Pancreas (tissue), 10 donors: ENCODE results near the gene LRRC47. TPM values are rescaled to one million over a fixed set of nuclear protein-coding genes. Genes with fewer than 3 reads are reported as not detected.

Source experiments
- ATAC-seq, 4 donors: fragments of 200-7000 bp; cut with Tn5 transposase; one replicate each; pipeline versions ENCODE4 v1.8.0 to v1.9.1; 2020; ENCODE audit warnings: mild to moderate bottlenecking in 4 of 4, moderate library complexity in 4 of 4
- DNase-seq, 6 donors: peaks; one replicate each; pipeline ENCODE4 v3.0.0-alpha.2; 2020
- FAIRE-seq: peaks from 2 replicates; lab custom pipeline; 2012; peaks lifted over from hg19 to GRCh38; lab: Jason Lieb, UNC
- H3K27ac ChIP-seq, 4 donors: fragments of 200-600 bp; sonication (generic); 1 replicate in 3 of 4; 2 replicates in 1 of 4; pipeline versions ENCODE4 v1.5.0 to v1.8.0; 2020
- H3K27me3 ChIP-seq, 4 donors: fragments of 200-600 bp; one replicate each; pipeline ENCODE4 v1.8.0; 2021
- H3K36me3 ChIP-seq, 3 donors: fragments of 200-600 bp; sonication (generic) in 1 of 3; one replicate each; pipeline versions ENCODE4 v1.5.0 to v1.8.0; 2020 to 2021
- H3K4me1 ChIP-seq, 3 donors: fragments of 200-600 bp; one replicate each; pipeline ENCODE4 v1.8.0; 2021
- H3K4me3 ChIP-seq, 4 donors: fragments of 200-600 bp; sonication (generic) in 2 of 4; one replicate each; pipeline versions ENCODE4 v1.5.0 to v1.8.0; 2020 to 2021
- H3K9me3 ChIP-seq, 4 donors: fragments of 200-600 bp; one replicate each; pipeline ENCODE4 v1.8.0; 2021
- CTCF ChIP-seq, 4 donors: fragments of 200-600 bp; sonication (generic) in 3 of 4; IDR thresholded peaks; one replicate each; pipeline versions ENCODE4 v1.5.0 to v1.8.0; 2021; ENCODE audit warnings: antibody characterized with exemption in 4 of 4
- WGBS, 2 donors: extraction: QIAGEN DNeasy Blood & Tissue Kit; methylation state at CpG; one replicate each; pipeline ENCODE4 v1.1.7; 2013; 5-methylcytosine and 5-hydroxymethylcytosine counted together
- intact Hi-C, 3 donors: fragments of 100-400 bp; cut with DNase I; formaldehyde crosslinking; loops; one replicate each; pipeline versions ENCODE4 v1.11.1 to v1.14.2; 2022
- polyA plus RNA-seq, 2 donors: library from polyadenylated mRNA; stranded (reverse); fragments of 200-250 nt; gene quantifications; one replicate each; pipeline ENCODE4 v1.2.3, GENCODE V29; 2013
- total RNA-seq, 6 donors: library from RNA; stranded (reverse); fragmentation: NEBNext Ultra II Directional in 4 of 6; extraction: Animal tissue kit (Norgen Biotek cat#: 25700) in 4 of 6; gene quantifications; one replicate each; pipeline versions ENCODE4 v1.2.1 to v1.2.4, GENCODE V29; 2021 to 2023
- donor health status: healthy with polysubstance abuse.
- donor health status: DM: no; HTN: no; CAD: no; lungs with moderate emphysema.
- donor health status: DM: no; HTN: no; CAD: no.
- donor health status: control.
- donor health status: control.
- donor health status: Bipolar disorder and iron deficiency.
- donor health status: DM: yes; HTN: yes; CAD: no.
- donor health status: DM: no; HTN: no; CAD: no.
- donor health status: DM: no; HTN: no; CAD: no.
- donor health status: DM: yes; HTN: yes; CAD: no.

LRRC47 gene
- total and polyA plus RNA-seq, 8 donors = 15.7 to 34.3 (median 25.7) TPM

GRCh38 chr1:3745590-3746381, 50.5 kb downstream of the LRRC47 start:
- FAIRE-seq (no peak), DNase-seq (peak in 3 of 6 donors; percentile 26 to 59 (median 48)), ATAC-seq (no peak)
- H3K4me3 ChIP-seq = peak overlapping the region in 2 of 4 donors; percentile 80 to 95
- 77 to 80% methylated on average over 25 of the region's 25 CpGs for WGBS, 2 donors
- intact Hi-C loops = no loop called here
- H3K27ac ChIP-seq = no peak overlapping the region
- H3K4me1 ChIP-seq = peaks cover 0 to 6% (median 0%) of the 10 kb centered on the region in 3 donors
- H3K27me3 ChIP-seq = no peaks in the 10 kb centered on the region
- H3K9me3 ChIP-seq = no peaks in the 10 kb centered on the region
- peaks cover 0 to 6% (median 0%) of the 10 kb centered on the region in 3 donors for H3K36me3 ChIP-seq
- TF ChIP-seq CTCF (IDR thresholded peaks at IDR 0.05) = no peak

GRCh38 chr1:3745071-3745470, 51.2 kb downstream of the LRRC47 start:
- Histone ChIP-seq H3K36me3 (peaks cover 0 to 6% (median 0%) of the 10 kb centered on the region in 3 donors), H3K4me1 (peaks cover 0 to 6% (median 0%) of the 10 kb centered on the region in 3 donors), H3K9me3 (no peaks in the 10 kb centered on the region), H3K27ac (no peak overlapping the region), H3K4me3 (no peak overlapping the region), H3K27me3 (no peaks in the 10 kb centered on the region)
- DNase-seq (peak in 3 of 6 donors; percentile 17 to 37 (median 35)), ATAC-seq (no peak), FAIRE-seq (no peak)
- TF ChIP-seq CTCF (IDR thresholded peaks at IDR 0.05) = no peak
- intact Hi-C loops = no loop called here
- 93 to 94% methylated on average over 12 of the region's 12 CpGs for WGBS, 2 donors

DNA sequence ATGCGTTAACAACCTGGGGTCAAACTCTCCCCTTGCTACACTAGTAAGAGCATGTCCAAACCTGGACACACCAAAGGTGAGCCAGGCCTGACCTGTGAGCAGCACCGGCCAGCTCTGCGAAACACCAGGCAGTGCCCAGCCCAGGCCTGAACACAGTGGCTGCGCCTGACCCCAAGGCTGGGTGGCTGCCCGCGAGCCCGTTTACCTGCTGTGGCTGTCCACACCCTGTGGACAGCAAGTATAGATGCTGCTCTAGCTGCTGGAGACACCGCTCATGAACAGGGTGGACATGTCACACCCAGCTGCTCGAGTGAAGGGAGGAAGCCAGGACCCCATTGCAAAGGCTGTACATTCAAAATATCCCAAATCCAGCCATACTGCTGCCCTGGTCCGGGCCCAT, 51.7 kb downstream of the LRRC47 start:
- DNase-seq = peak in 3 of 6 donors; percentile 33 to 66 (median 50)
- H3K36me3 ChIP-seq = peaks cover 0 to 6% (median 0%) of the 10 kb centered on the region in 3 donors
- FAIRE-seq = no peak
- no peaks in the 10 kb centered on the region for H3K9me3 ChIP-seq
- TF ChIP-seq CTCF (IDR thresholded peaks at IDR 0.05) = no peak
- 92% methylated on average over 10 of the region's 10 CpGs for WGBS, 2 donors
- intact Hi-C loops = no loop called here
- H3K27me3 ChIP-seq = no peaks in the 10 kb centered on the region
- no peak overlapping the region for H3K27ac ChIP-seq
- no peak for ATAC-seq
- H3K4me3 ChIP-seq = no peak overlapping the region
- peaks cover 0 to 6% (median 0%) of the 10 kb centered on the region in 3 donors for H3K4me1 ChIP-seq

GRCh38 chr1:3743826-3744225, 52.5 kb downstream of the LRRC47 start:
- ATAC-seq (no peak), FAIRE-seq (no peak), DNase-seq (no peak)
- intact Hi-C loops = no loop called here
- peaks cover 0 to 6% (median 0%) of the 10 kb centered on the region in 3 donors for H3K36me3 ChIP-seq
- no peak overlapping the region for H3K27ac ChIP-seq
- H3K9me3 ChIP-seq = no peaks in the 10 kb centered on the region
- TF ChIP-seq CTCF (IDR thresholded peaks at IDR 0.05) = no peak
- H3K27me3 ChIP-seq = no peaks in the 10 kb centered on the region
- no peak overlapping the region for H3K4me3 ChIP-seq
- 88 to 93% methylated on average over 12 of the region's 12 CpGs for WGBS, 2 donors
- H3K4me1 ChIP-seq = peaks cover 0 to 6% (median 0%) of the 10 kb centered on the region in 3 donors

- WGBS, 2 donors = 77 to 85% methylated on average over 4 of the region's 4 CpGs
These were observed 52.9 kb downstream of the LRRC47 start for GRCh38 chr1:3743421-3743820.

More at GRCh38 chr1:3743421-3743820, 52.9 kb downstream of the LRRC47 start:
- no peak for ATAC-seq
- peaks cover 0 to 8% (median 0%) of the 10 kb centered on the region in 3 donors for H3K36me3 ChIP-seq
- H3K9me3 ChIP-seq = no peaks in the 10 kb centered on the region
- intact Hi-C loops = no loop called here
- TF ChIP-seq CTCF (IDR thresholded peaks at IDR 0.05) = no peak
- DNase-seq = no peak
- H3K4me3 ChIP-seq = no peak overlapping the region
- FAIRE-seq = no peak
- no peak overlapping the region for H3K27ac ChIP-seq
- peaks cover 0 to 6% (median 0%) of the 10 kb centered on the region in 3 donors for H3K4me1 ChIP-seq
- no peaks in the 10 kb centered on the region for H3K27me3 ChIP-seq
